Activated gamma-delta T cell treated with anti-CD3 and anti-CD28 coated beads, Interleukin-2, amount 50 U/mL, for 16 hours (primary cell): ENCODE measurements around the gene ARL16.

Experiments used
- DNase-seq: peaks from one replicate; pipeline ENCODE4 v3.0.0-alpha.2; 2020; ENCODE audit warnings: low read depth

The ARL16 gene

GRCh38 chr17:81644496-81644895, 39.1 kb downstream of the ARL16 start:
- DNase-seq: no peak

- DNase-seq: no peak
These were observed 41.6 kb downstream of the ARL16 start for GRCh38 chr17:81641825-81642489.

GRCh38 chr17:81640011-81640410, 43.6 kb downstream of the ARL16 start:
- DNase-seq: no peak

GRCh38 chr17:81638683-81639082, 44.9 kb downstream of the ARL16 start:
- DNase-seq: no peak

- DNase-seq: peak; percentile 74
These were observed 46.9 kb downstream of the ARL16 start, which contains the start of the genes NPLOC4 and TSPAN10 for GRCh38 chr17:81636505-81637288. TSS of gene NPLOC4 (minus strand) at chr17:81637112. CDS start at chr17:81636930, 182 bp downstream. TSS of gene TSPAN10 (plus strand) at chr17:81637196. CDS start at chr17:81642413, 5,217 bp downstream.

- no peak for DNase-seq
These were observed 47.6 kb downstream of the ARL16 start for GRCh38 chr17:81635973-81636504.

- DNase-seq: no peak
These were observed 48.2 kb downstream of the ARL16 start for GRCh38 chr17:81635431-81635830.

GRCh38 chr17:81631482-81631881, 52.1 kb downstream of the ARL16 start:
- no peak for DNase-seq
